GM19468 (cell line): ENCODE results near the gene MEGF9.
A peak's percentile ranks its signal among the peaks of the same experiment; 100 is the strongest.

Source experiments
- ATAC-seq: cut with Tn5 transposase; IDR thresholded peaks from one replicate; pipeline ENCODE4 v1.9.1; 2021; ENCODE audit warnings: mild to moderate bottlenecking, moderate library complexity, moderate number of reproducible peaks; ENCODE audit not compliant: unreplicated experiment; ENCODE audit errors: extremely low read depth

Gene MEGF9

DNA sequence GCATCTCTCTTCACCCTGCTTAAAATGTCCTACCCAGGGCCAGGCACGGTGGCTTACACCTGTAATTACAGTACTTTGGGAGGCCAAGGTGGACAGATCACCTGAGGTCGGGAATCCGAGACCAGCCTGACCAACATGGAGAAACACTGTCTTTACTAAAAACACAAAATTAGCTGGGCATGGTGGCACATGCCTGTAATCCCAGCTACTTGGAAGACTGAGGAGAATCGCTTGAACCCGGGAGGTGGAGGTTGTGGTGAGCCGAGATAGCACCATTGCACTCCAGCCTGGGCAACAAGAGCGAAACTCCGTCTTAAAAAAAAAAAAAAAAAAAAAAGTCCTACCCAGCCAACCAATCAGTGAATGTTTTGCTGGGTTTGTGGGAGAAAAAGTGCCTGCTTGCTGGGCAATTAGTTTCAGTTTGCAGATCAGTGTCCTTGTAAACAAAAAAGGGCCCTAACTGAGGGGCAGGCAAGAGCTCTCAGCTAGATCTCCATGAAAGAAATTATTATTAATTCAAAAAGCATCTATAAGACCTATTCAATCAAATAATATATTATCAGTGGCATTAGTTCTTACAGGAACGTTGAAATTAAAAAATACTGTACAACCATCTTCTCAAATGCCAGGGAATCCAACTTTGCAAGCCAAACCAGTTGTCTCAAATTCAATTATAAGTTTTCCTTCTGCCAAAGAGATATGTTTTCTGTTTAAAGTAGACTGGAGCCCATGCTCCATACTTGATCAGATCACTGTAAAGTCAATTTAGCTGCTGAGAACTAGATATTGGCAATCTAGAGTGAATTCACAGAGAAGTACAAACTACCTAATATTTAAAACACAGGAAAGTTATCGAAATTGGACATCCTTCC lies 3.9 kb downstream of the MEGF9 start:
- no peak for ATAC-seq

GRCh38 chr9:120708526-120709224 lies 5.6 kb downstream of the MEGF9 start:
- no peak for ATAC-seq

- ATAC-seq: no peak
Observed at GRCh38 chr9:120707170-120707569, 7.1 kb downstream of the MEGF9 start.

GRCh38 chr9:120705174-120705573 lies 9.1 kb downstream of the MEGF9 start:
- no peak for ATAC-seq

DNA sequence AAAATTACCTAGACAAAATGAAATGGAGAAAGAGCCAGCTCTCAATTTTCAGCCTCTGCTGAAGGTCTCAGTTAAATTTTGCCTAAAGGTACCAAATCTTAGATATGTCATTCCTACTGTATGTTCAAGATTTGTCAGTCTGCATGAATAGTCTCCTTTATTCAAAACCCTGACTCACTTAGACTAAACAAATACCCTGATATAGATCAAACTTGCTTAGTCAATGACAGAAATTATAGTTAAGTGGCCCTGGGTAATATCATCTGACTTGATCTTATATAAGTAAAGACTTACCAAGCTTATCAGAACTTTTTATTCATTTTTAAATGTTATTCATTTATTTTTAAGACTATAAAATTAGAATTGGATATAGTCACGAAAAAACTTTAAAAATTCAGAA lies 12.2 kb downstream of the MEGF9 start:
- ATAC-seq: no peak

DNA sequence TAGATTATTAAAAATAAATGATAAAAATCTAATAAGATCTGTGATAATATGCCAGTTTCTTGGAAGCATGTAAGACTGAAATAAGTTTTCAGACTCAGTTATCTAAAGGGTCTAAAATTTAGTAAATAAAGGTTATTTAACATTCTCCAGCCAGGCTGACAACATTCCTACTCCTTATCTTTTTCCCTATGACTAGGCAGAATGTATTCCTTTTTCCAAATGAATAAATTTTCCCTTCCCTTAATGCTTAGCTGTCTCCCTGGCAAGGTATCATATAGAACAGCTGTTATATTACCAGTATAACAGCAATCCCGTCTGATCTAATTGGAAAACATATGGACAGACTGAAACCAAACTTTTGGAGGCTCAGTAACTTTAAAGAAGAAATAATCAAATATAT lies 13.0 kb downstream of the MEGF9 start:
- no peak for ATAC-seq

DNA sequence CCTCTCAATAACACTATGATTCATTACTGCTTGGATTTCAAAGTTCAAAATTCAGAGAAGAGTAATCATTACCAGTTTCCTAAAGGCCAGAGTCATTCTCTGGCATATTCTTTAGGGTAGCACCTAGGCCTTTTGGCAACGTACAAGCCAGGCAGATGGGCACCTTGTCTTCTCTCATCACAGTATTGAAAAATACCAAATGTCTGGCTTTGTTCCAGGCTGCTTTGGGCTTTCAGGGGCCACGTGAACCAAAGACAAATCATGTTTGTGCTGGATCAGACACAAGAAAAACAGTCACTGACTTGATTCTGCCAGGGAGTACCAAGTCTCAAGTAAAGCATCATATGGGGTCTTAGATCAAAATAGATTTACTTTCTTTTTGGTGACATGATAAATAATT lies 15.5 kb downstream of the MEGF9 start:
- ATAC-seq: no peak

- ATAC-seq: no peak
Observed at GRCh38 chr9:120697448-120697847, 16.8 kb downstream of the MEGF9 start.

DNA sequence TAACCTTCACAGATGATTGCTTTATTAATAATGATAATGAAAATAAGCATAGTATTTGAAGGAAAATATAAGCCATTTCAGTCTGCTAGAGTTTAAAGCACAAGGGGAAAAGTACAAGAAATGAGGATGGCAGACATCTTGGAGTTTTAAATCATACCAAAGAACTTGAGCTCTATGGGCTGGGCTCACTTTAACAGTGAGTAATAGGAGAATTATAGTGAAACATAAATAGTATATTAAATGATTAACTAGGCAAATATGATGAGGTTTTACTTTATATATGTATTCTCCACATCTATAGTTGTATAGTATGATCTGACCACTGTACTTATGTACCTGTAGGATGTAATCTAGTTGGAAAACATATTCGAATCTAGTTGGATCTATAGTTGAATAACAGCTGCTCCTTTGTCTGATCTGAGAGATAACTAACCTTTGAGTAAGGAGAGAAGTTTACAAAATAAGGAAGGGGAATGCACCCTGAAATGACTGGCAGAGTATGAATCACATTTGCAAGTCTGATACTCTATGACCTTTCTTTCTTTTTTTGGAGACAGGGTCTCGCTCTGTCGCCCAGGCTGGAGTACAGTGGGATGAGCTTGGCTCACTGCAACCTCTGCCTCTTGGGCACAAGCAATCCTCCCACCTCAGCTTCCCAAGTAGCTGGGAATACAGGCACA lies 17.6 kb downstream of the MEGF9 start:
- no peak for ATAC-seq

DNA sequence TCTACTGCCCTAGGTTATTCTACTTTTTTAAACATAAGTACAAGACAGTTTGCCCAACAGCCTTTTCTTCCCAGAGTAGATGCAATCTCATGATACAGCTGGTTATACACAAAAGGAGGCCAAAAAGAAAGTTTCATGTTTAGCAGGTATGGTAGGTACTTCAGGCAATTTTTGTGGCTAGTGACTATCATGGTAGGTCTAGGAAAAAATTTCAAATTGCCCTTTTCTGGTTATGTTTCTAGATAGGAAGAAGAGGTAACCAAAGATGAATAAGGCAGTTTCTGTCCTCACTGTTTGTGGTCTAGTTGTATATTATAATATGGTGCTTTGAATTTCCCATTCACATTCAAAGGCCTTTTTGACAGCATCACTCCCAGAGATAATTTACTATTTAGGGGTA lies 19.7 kb downstream of the MEGF9 start:
- no peak for ATAC-seq

DNA sequence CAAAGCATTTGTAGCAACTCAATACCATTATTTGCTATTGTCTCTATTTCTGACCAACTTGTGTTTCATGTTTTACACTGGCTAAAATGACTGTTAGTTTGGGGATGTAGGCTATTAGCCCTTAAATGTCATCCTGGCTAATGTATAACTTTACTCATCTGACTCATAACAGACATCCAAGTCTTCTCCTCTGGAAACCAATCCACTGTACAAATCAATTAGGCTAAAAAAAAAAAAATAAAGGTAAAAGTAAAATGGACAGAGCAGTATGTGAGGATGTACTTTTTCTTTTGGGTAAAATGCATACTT lies 20.6 kb downstream of the MEGF9 start:
- ATAC-seq: peak; percentile 29

DNA sequence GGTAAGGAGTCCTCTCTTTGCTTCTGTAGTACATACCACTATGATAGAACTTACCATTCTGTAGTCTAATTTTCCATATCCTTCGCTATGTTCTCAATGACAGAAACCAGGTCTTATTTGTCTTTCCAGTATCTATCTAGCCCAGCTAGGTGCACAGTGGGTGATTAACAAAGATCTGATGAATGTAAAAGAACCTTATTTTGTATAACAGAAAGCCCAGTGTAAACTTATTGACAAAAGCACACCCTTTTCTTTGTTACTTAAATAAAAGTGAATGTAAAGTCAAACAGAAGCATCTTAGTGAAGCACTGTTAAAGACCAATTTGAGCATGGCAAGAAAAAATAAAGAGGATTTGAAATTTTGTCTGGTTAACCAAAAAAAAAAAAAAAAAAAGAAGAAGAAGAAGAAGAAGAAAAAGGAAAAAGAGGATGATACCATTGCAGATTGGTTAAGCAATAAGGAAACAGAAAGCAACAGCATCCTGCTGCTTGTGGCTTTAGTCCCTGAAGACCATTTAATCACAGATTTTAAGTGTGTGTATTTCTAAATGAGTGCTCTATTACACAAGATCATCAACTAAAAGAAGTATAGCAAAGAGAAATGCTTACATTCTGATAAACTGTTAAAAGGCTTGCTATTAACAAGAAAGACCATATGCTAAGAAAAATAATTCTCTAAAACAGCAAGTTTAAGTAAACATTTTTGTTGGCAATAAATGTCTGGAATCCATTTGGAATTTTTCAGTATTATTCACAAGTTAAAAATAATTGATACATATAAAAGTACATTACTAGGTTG lies 21.2 kb downstream of the MEGF9 start:
- peak; percentile 25 for ATAC-seq

- no peak for ATAC-seq
Observed at GRCh38 chr9:120690372-120690771, 23.9 kb downstream of the MEGF9 start.

DNA sequence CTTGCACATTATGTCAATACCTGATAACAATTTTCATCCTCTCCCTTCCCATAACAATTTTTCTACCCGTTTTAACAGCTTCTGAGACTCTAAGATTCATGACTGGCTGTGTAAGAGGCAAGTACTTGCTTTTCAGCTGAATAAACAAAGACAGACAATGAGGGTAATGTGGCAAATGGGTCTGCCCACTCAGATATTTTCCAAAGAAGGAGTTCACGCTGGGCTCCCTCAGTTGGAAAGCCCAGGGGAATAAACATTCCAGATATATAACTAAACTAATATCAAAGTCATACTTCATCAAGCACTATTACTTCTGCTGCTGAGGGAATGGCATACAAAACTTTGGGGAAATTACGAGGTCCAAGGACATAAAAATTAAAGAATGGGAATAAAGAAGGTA lies 24.4 kb downstream of the MEGF9 start:
- ATAC-seq: no peak

- no peak for ATAC-seq
Observed at GRCh38 chr9:120688758-120689157, 25.5 kb downstream of the MEGF9 start.

- ATAC-seq: no peak
Observed at GRCh38 chr9:120683150-120683549, 31.1 kb downstream of the MEGF9 start.

DNA sequence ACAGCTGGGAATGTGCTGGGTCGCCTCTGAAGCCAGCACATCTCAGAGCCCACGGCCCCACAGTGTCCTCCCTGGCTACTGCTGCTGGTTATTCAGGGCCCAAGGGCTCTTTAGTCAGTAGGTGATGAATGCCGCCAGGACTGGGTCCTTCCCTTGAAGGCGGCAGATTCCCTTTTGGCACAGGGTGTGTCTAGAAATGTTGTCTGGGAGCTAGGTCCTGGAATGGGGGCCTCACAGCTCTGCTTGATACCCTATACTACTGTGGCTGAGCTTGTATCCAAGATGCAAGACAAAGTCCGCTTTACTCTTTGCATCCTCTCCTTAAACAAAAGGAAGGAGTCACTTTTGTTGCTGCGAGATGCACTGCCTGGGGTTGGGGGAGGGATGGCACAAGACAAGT lies 33.1 kb downstream of the MEGF9 start:
- ATAC-seq: no peak

GRCh38 chr9:120680579-120680978 lies 33.7 kb downstream of the MEGF9 start:
- ATAC-seq: no peak

DNA sequence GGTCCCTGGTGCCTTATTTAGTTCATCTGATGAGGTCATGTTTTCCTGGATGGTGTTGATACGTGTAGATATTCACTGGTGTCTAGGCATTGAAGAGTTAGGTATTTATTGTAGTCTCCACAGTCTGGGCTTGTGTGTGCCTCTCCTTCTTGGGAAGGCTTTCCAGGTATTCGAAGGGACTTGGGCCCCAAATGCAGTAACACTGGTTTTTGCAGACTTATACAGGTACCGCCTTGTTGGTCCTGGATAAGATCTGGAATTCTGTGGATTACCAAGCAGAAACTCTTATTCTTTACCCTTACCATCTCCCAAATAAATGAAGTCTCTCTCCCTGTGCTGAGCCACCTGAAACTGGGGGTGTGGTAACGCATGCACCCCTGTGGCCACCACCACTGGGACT lies 34.1 kb downstream of the MEGF9 start:
- no peak for ATAC-seq

DNA sequence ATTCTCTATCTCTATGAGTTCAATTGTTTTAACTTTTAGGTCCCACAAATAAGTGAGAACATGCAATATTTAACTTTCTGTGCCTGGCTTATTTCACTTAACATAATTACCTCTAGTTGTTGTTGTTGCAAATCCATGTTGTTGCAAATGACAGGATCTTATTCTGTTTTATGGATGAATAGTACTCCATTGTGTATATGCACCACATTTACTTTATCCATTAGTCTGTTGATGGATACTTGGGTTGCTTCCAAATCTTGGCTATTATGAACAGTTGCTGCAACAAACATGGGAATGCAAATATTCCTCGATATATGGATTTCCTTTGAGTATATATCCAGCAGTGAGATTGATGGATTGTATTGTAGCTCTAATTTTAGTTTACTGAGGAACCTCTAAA lies 36.3 kb downstream of the MEGF9 start:
- ATAC-seq: no peak
